ENCODE results near the gene RGS9BP.

DNA sequence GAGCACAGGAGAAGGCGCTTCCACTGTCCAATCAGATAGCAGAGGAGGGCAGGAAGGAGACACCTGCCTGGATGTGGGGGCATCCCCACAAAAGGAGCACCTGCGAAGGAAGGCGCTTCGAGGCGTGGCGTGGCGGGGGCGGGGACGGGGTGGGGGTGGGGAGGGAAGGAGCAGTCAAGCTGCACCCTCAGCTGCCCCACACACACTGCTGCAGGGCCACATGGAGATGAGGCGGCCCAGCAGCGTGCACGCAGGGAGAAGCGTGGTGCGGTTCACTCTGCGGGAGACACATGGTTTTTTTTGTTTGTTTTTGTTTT, 22.1 kb upstream of the RGS9BP start:
- TF ChIP-seq POLR2AphosphoS5 (IDR thresholded peaks at IDR 0.05; ENCODE audit: low read depth, low read length) (no peak), SIN3A (IDR thresholded peaks at IDR 0.05; ENCODE audit: borderline replicate concordance, insufficient read depth, low read length) (no peak), TAF1 (IDR thresholded peaks at IDR 0.05; ENCODE audit: borderline replicate concordance, insufficient read depth, low read length) (no peak)
